A673 (cell line): ENCODE results near the gene ENOX1. TPM values are rescaled to one million over a fixed set of nuclear protein-coding genes. Genes with fewer than 3 reads are reported as not detected.
A peak's percentile ranks its signal among the peaks of the same experiment; 100 is the strongest.

Source experiments
- BruUV-seq: library from RNA; stranded (reverse); fragments of 400-500 nt; replicated peaks from 2 replicates; lab custom pipeline; 2021; lab: Mats Ljungman, UMichigan
- CTCF ChIA-PET: fragments of 300-600 bp; sonication (Branson Sonifier 250); formaldehyde crosslinking; loops from one replicate; lab custom pipeline; 2022; ENCODE audit warnings: antibody characterized with exemption; lab: Charles Lee
- POLR2A ChIA-PET: fragments of 300-600 bp; sonication (Branson Sonifier 250); formaldehyde crosslinking; loops from one replicate; lab custom pipeline; 2022; ENCODE audit warnings: antibody characterized with exemption; ENCODE audit not compliant: low non-redundant PET; lab: Charles Lee
- DNase-seq: peaks from one replicate; pipeline ENCODE4 v3.0.0-alpha.2; 2015; ENCODE audit warnings: low spot score
- H3K27ac ChIP-seq: fragments of 200-600 bp; sonication (generic); 2 replicates; pipeline ENCODE4 v1.5.1; 2016; ENCODE audit warnings: mixed run types, low read depth, mild to moderate bottlenecking, mixed read lengths, antibody characterized with exemption, low read length; ENCODE audit not compliant: poor library complexity, severe bottlenecking
- H3K27me3 ChIP-seq: fragments of 200-600 bp; sonication (generic); replicated peaks from 2 replicates; pipeline ENCODE4 v1.6.1; 2017; ENCODE audit warnings: mixed run types, low read depth, mild to moderate bottlenecking, mixed read lengths, antibody characterized with exemption, low read length; ENCODE audit not compliant: insufficient read depth, poor library complexity
- H3K36me3 ChIP-seq: fragments of 200-600 bp; sonication (generic); 2 replicates; pipeline ENCODE4 v1.6.1; 2016; ENCODE audit warnings: mixed run types, mild to moderate bottlenecking, mixed read lengths, antibody characterized with exemption, low read length; ENCODE audit not compliant: insufficient read depth, poor library complexity, severe bottlenecking
- H3K4me1 ChIP-seq: fragments of 200-600 bp; sonication (generic); 2 replicates; pipeline ENCODE4 v1.6.1; 2017; ENCODE audit warnings: mixed run types, mild to moderate bottlenecking, mixed read lengths, antibody characterized with exemption, low read length; ENCODE audit not compliant: insufficient read depth, poor library complexity, severe bottlenecking
- H3K4me3 ChIP-seq: fragments of 200-600 bp; sonication (generic); 2 replicates; pipeline ENCODE4 v1.5.1; 2016; ENCODE audit warnings: low read depth, mixed run types, mild to moderate bottlenecking, mixed read lengths, low read length; ENCODE audit not compliant: poor library complexity, severe bottlenecking
- H3K9me3 ChIP-seq: fragments of 200-600 bp; sonication (generic); 2 replicates; pipeline ENCODE4 v1.6.1; 2016; ENCODE audit warnings: mixed run types, low read depth, mild to moderate bottlenecking, mixed read lengths, antibody characterized with exemption, low read length; ENCODE audit not compliant: poor library complexity, severe bottlenecking
- CTCF ChIP-seq: fragments of 300-800, 200-600 bp; sonication (generic); conservative IDR thresholded peaks from 2 replicates; pipeline ENCODE4 v1.5.1; 2017; ENCODE audit warnings: low read depth, mild to moderate bottlenecking, antibody characterized with exemption, low read length, moderate library complexity, mixed read lengths
- EZH2 ChIP-seq: fragments of 200-600 bp; sonication (generic); IDR thresholded peaks from 2 replicates; pipeline ENCODE4 v1.6.1; 2017; ENCODE audit warnings: borderline replicate concordance, low read depth, mild to moderate bottlenecking, mixed read lengths, antibody characterized with exemption, low read length; ENCODE audit not compliant: poor library complexity, severe bottlenecking
- intact Hi-C: fragments of 100-400 bp; cut with micrococcal nuclease; formaldehyde crosslinking; loops from one replicate; pipeline ENCODE4 v1.10.0; 2022; ENCODE audit not compliant: unreplicated experiment
- total RNA-seq: library from RNA; stranded (reverse); gene quantifications from 2 replicates; pipeline ENCODE4 v1.2.3, GENCODE V29; 2021

The ENOX1 gene
- total RNA-seq, 1 experiment from 2014 or later, result 4.4 TPM

- no peak for TF ChIP-seq CTCF
- TF ChIP-seq EZH2, result no peak
- no TSS peak for BruUV-seq
- Histone ChIP-seq H3K9me3 (no peaks in the 10 kb centered on the region), H3K4me1 (peaks cover 30% of the 10 kb centered on the region), H3K27ac (no peak overlapping the region), H3K36me3 (no peaks in the 10 kb centered on the region), H3K4me3 (no peak overlapping the region), H3K27me3 (no peaks in the 10 kb centered on the region)
- CTCF ChIA-PET, result no interaction called here
- DNase-seq, result peak; percentile 90
- POLR2A ChIA-PET, result no interaction called here
- intact Hi-C loops, result loop anchor here (10.0 kb wide), 2 partner anchors 87 to 157 kb away; no protein-coding TSS in a partner anchor
Observed at GRCh38 chr13:43307921-43308433, 478.8 kb downstream of the ENOX1 start.

GRCh38 chr13:43307221-43307920 lies 479.4 kb downstream of the ENOX1 start:
- H3K27ac ChIP-seq, result no peak overlapping the region
- no peaks in the 10 kb centered on the region for H3K27me3 ChIP-seq
- POLR2A ChIA-PET, result no interaction called here
- BruUV-seq, result no TSS peak
- H3K4me1 ChIP-seq, result peaks cover 36% of the 10 kb centered on the region
- CTCF ChIA-PET, result no interaction called here
- H3K9me3 ChIP-seq, result no peaks in the 10 kb centered on the region
- H3K4me3 ChIP-seq, result no peak overlapping the region
- no peaks in the 10 kb centered on the region for H3K36me3 ChIP-seq
- intact Hi-C loops, result loop anchor here (10.0 kb wide), 2 partner anchors 87 to 157 kb away; no protein-coding TSS in a partner anchor
- TF ChIP-seq EZH2 (no peak), CTCF (no peak)
- no peak for DNase-seq

- H3K27me3 ChIP-seq, result no peaks in the 10 kb centered on the region
- H3K27ac ChIP-seq, result no peak overlapping the region
- no peak overlapping the region for H3K4me3 ChIP-seq
- CTCF ChIA-PET, result no interaction called here
- no peaks in the 10 kb centered on the region for H3K36me3 ChIP-seq
- POLR2A ChIA-PET, result no interaction called here
- no TSS peak for BruUV-seq
- intact Hi-C loops, result loop anchor here (10.0 kb wide), 2 partner anchors 88 to 158 kb away; no protein-coding TSS in a partner anchor
- H3K4me1 ChIP-seq, result peaks cover 46% of the 10 kb centered on the region
- H3K9me3 ChIP-seq, result no peaks in the 10 kb centered on the region
- TF ChIP-seq EZH2, result no peak
- no peak for TF ChIP-seq CTCF
- no peak for DNase-seq
Observed at GRCh38 chr13:43306372-43306771, 480.4 kb downstream of the ENOX1 start.
